ENCODE results near the gene FRMD4A. TPM values are rescaled to one million over a fixed set of nuclear protein-coding genes. Genes with fewer than 3 reads are reported as not detected.
"Not testable (repeated sequence)": the region's sequence is repeated elsewhere in the genome, so short reads cannot be mapped to it uniquely, and the experiment has no call there.

FRMD4A gene
- total and polyA plus RNA-seq, 5 experiments from 2014 or later = 0.02 to 0.80 (median 0.31) TPM; not detected in 2

- POLR2A ChIA-PET = no interaction called here
- peaks cover 0 to 2% (median 0%) of the 10 kb centered on the region in 4 donors for H3K4me1 Mint-ChIP-seq
- H3K4me3 Mint-ChIP-seq = no peak overlapping the region
- DNase-seq (no peak), ATAC-seq (no peak)
- no peaks in the 10 kb centered on the region for H3K27me3 Mint-ChIP-seq
- H3K27ac Mint-ChIP-seq = no peak overlapping the region
- no peaks in the 10 kb centered on the region for H3K36me3 Mint-ChIP-seq
- H3K9me3 Mint-ChIP-seq = no peaks in the 10 kb centered on the region
Observed at GRCh38 chr10:13913897-13914296, 416.8 kb downstream of the FRMD4A start.

- Mint-ChIP-seq H3K27me3 (no peaks in the 10 kb centered on the region), H3K4me3 (no peak overlapping the region), H3K4me1 (peaks cover 0 to 2% (median 0%) of the 10 kb centered on the region in 4 donors), H3K36me3 (no peaks in the 10 kb centered on the region), H3K9me3 (no peaks in the 10 kb centered on the region), H3K27ac (peak overlapping the region in 1 of 10 donors; percentile 28)
- no peak for ATAC-seq
- no peak for DNase-seq
- POLR2A ChIA-PET = interaction anchor here (0.6 to 0.7 kb wide), 2 partner anchors 630 to 1328 kb away, joined by 3 to 4 read pairs; no protein-coding TSS in a partner anchor
Observed at GRCh38 chr10:13911821-13912520, 418.8 kb downstream of the FRMD4A start.

GRCh38 chr10:13909516-13910258, 421.0 kb downstream of the FRMD4A start:
- ATAC-seq (no peak), DNase-seq (no peak)
- H3K27ac Mint-ChIP-seq = no peak overlapping the region
- peaks cover 0 to 2% (median 0%) of the 10 kb centered on the region in 4 donors for H3K4me1 Mint-ChIP-seq
- no peaks in the 10 kb centered on the region for H3K27me3 Mint-ChIP-seq
- no peaks in the 10 kb centered on the region for H3K9me3 Mint-ChIP-seq
- H3K4me3 Mint-ChIP-seq = no peak overlapping the region
- H3K36me3 Mint-ChIP-seq = no peaks in the 10 kb centered on the region
- POLR2A ChIA-PET = no interaction called here

DNA sequence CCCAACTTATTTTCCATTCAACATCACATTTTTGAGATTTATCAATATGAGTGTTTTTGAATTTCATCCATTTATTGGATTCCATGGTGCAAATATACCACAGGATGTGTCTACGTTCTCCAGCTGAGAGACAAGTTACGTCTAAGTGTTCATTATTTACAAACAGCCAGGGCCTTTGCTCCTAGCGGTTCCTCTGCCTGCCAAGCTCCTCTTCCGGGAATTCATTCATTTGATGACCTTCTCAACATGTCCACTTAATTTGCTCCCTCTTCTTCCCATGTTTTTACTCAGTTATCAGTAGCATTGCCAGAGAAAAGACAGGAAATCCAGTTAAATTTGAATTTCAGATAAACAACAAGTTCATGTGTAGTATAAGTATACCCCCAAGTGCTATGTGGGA, 422.2 kb downstream of the FRMD4A start:
- no peak for ATAC-seq
- Mint-ChIP-seq H3K36me3 (no peaks in the 10 kb centered on the region), H3K9me3 (no peaks in the 10 kb centered on the region), H3K4me3 (no peak overlapping the region), H3K27me3 (peaks cover 0 to 4% (median 1%) of the 10 kb centered on the region in 5 donors), H3K27ac (no peak overlapping the region), H3K4me1 (peaks cover 0 to 6% (median 2%) of the 10 kb centered on the region in 4 donors)
- DNase-seq = no peak
- POLR2A ChIA-PET = no interaction called here

GRCh38 chr10:13907570-13907969, 423.2 kb downstream of the FRMD4A start:
- DNase-seq (no peak), ATAC-seq (no peak)
- Mint-ChIP-seq H3K9me3 (no peaks in the 10 kb centered on the region), H3K4me3 (no peak overlapping the region), H3K36me3 (peaks cover 0 to 4% (median 0%) of the 10 kb centered on the region in 3 donors), H3K4me1 (peaks cover 0 to 6% (median 2%) of the 10 kb centered on the region in 4 donors), H3K27ac (no peak overlapping the region), H3K27me3 (peaks cover 0 to 4% (median 2%) of the 10 kb centered on the region in 5 donors)
- POLR2A ChIA-PET = no interaction called here

DNA sequence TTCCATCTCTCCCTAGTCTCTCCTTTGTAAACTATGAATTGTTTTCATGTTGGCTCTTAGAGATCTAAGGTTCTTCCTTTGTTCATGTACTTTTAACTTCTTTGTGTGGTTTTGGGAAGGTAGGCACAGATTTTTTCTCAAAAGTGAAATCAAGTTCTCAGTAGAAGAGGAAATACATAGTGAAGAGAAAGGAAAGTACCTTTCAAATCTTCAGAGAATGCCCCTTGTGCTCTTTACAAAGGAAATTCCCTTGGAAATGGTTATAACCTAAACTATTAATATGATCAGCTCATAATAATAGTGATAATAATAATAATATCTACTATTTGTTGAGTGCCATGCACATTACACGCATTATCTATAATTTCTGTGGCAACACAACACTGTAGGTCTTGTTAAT, 425.4 kb downstream of the FRMD4A start:
- peaks cover 0 to 4% (median 4%) of the 10 kb centered on the region in 5 donors for H3K27me3 Mint-ChIP-seq

DNA sequence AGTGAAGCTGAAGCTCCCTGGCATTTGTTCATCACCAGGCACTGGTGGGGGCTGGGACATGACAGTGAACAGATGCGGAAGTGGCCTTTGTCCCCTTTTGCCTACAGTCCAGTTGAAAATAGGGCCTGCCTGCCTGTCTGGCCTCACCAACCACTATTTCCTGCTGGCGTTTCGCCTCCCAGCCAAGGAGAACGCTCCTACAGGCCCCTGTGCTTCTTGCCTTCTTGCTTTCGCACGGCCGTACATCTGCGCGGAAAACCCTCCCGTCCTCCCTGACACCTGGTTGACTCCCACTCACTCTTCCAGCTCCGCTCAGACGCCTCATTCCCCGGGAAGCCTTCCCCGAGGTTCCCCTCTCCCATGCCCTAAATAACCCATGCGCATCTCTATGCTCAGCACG, 426.7 kb downstream of the FRMD4A start:
- Mint-ChIP-seq H3K9me3 (peaks cover 0 to 2% (median 0%) of the 10 kb centered on the region in 9 donors), H3K27me3 (peaks cover 0 to 4% (median 4%) of the 10 kb centered on the region in 5 donors), H3K36me3 (peaks cover 0 to 4% (median 0%) of the 10 kb centered on the region in 3 donors), H3K4me3 (no peak overlapping the region), H3K27ac (no peak overlapping the region), H3K4me1 (peaks cover 0 to 6% (median 2%) of the 10 kb centered on the region in 4 donors)
- POLR2A ChIA-PET = no interaction called here
- DNase-seq = no peak
- no peak for ATAC-seq

More for the DNA sequence above, 425.4 kb downstream of the FRMD4A start:
- Mint-ChIP-seq H3K36me3 (peaks cover 0 to 4% (median 0%) of the 10 kb centered on the region in 3 donors), H3K4me1 (peaks cover 0 to 6% (median 2%) of the 10 kb centered on the region in 4 donors), H3K27ac (no peak overlapping the region), H3K4me3 (no peak overlapping the region), H3K9me3 (peaks cover 0 to 2% (median 0%) of the 10 kb centered on the region in 9 donors)
- POLR2A ChIA-PET = no interaction called here
- no peak for ATAC-seq
- DNase-seq = no peak

- Mint-ChIP-seq H3K9me3 (peaks cover 0 to 2% (median 0%) of the 10 kb centered on the region in 9 donors), H3K4me3 (no peak overlapping the region), H3K27me3 (peaks cover 0 to 4% (median 4%) of the 10 kb centered on the region in 5 donors), H3K4me1 (peaks cover 0 to 6% (median 2%) of the 10 kb centered on the region in 4 donors), H3K36me3 (peaks cover 0 to 4% (median 0%) of the 10 kb centered on the region in 3 donors), H3K27ac (no peak overlapping the region)
- ATAC-seq (no peak), DNase-seq (no peak)
- POLR2A ChIA-PET = interaction anchor here (0.6 to 0.7 kb wide), 2 partner anchors 16 to 107 kb away, joined by 3 to 4 read pairs; no protein-coding TSS in a partner anchor
Observed at GRCh38 chr10:13902868-13903587, 427.7 kb downstream of the FRMD4A start.

GRCh38 chr10:13899941-13900340, 430.8 kb downstream of the FRMD4A start:
- no peak overlapping the region for H3K4me3 Mint-ChIP-seq
- H3K27ac Mint-ChIP-seq = no peak overlapping the region
- peaks cover 0 to 3% (median 0%) of the 10 kb centered on the region in 9 donors for H3K9me3 Mint-ChIP-seq
- H3K4me1 Mint-ChIP-seq = peaks cover 0 to 6% (median 2%) of the 10 kb centered on the region in 4 donors
- no peak for DNase-seq
- H3K27me3 Mint-ChIP-seq = peaks cover 9 to 18% (median 14%) of the 10 kb centered on the region in 5 donors
- POLR2A ChIA-PET = no interaction called here
- peaks cover 0 to 4% (median 2%) of the 10 kb centered on the region in 3 donors for H3K36me3 Mint-ChIP-seq
- ATAC-seq = no peak

- Mint-ChIP-seq H3K4me1 (peaks cover 8 to 17% (median 14%) of the 10 kb centered on the region in 4 donors), H3K36me3 (peaks cover 0 to 11% (median 2%) of the 10 kb centered on the region in 3 donors), H3K27me3 (peaks cover 34 to 45% (median 40%) of the 10 kb centered on the region in 5 donors)
- ATAC-seq, DNase-seq, H3K9me3 Mint-ChIP-seq, H3K27ac Mint-ChIP-seq, H3K4me3 Mint-ChIP-seq, POLR2A ChIA-PET: not testable (repeated sequence)
Observed at GRCh38 chr10:13896146-13896545, 434.6 kb downstream of the FRMD4A start.

DNA sequence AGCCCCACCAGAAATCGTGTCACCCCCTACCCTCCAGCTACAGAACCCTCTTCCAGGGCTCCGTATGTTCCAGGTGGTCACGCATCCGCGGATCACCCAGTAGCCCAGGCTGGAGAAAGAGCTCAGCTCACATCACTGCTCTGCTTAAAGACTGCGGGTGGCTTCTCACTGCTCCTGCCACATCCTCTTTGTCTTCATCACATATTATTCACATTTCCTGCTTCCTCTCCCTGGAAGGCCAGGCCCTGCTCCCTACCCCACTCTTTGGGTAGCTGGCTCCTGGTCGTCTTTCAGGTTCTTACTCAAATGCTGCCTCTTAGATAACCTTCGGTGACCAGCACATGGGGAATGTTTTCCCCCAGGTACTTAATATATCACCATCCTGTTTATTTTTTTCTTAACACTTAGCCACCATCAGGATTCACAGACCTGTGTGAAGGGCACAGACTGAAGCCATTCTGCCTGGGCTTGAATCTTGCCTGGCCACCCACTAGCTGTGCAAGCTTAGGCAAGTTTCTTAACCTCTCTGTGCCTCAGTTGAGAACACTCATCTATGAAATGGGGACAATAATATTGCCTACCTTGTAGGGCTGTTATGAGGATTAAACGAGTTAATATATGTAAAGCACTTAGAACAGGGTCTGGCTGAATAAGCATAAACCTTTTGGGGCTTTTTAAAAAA, 436.2 kb downstream of the FRMD4A start:
- H3K27me3 Mint-ChIP-seq = peaks cover 46 to 61% (median 55%) of the 10 kb centered on the region in 5 donors
- peaks cover 0 to 11% (median 2%) of the 10 kb centered on the region in 3 donors for H3K36me3 Mint-ChIP-seq
- POLR2A ChIA-PET = no interaction called here
- H3K9me3 Mint-ChIP-seq = peaks cover 0 to 3% (median 0%) of the 10 kb centered on the region in 9 donors
- peaks cover 17 to 26% (median 22%) of the 10 kb centered on the region in 4 donors for H3K4me1 Mint-ChIP-seq
- no peak overlapping the region for H3K27ac Mint-ChIP-seq
- ATAC-seq = no peak
- peak overlapping the region in 1 of 10 donors; percentile 36 for H3K4me3 Mint-ChIP-seq
- no peak for DNase-seq

DNA sequence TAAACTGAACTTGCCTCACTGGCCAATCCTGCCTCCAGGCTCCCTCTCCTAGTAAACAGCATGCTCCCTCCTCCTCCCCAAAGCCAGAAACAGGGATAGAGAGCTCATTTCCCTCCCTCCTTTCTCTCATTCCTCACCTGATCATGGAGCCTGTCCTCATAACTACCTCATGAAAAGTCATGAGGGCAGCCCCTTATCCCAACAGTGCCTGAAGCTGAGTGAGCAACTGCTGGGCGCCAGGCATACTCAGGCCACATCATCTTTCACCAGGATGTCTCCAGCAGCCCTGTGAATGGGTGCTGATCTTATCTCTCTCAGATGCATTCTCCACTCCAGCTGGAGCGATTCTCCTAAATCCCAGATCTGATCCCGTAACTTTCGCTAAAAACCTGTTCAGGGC, 436.8 kb downstream of the FRMD4A start:
- Mint-ChIP-seq H3K9me3 (peaks cover 0 to 3% (median 0%) of the 10 kb centered on the region in 9 donors), H3K27me3 (peaks cover 50 to 67% (median 61%) of the 10 kb centered on the region in 5 donors), H3K4me3 (peak overlapping the region in 3 of 10 donors; percentile 57 to 72 (median 59)), H3K4me1 (peaks cover 17 to 26% (median 22%) of the 10 kb centered on the region in 4 donors), H3K36me3 (peaks cover 0 to 11% (median 2%) of the 10 kb centered on the region in 3 donors), H3K27ac (peak overlapping the region in 1 of 10 donors; percentile 80)
- POLR2A ChIA-PET = no interaction called here
- DNase-seq (no peak), ATAC-seq (no peak)

Data from naive thymus-derived CD8-positive, alpha-beta T cell (primary cell).